Left lobe of liver (tissue), 2 donors: ENCODE results near the gene KNDC1. TPM values are rescaled to one million over a fixed set of nuclear protein-coding genes. Genes with fewer than 3 reads are reported as not detected.
"Not testable (repeated sequence)": the region's sequence is repeated elsewhere in the genome, so short reads cannot be mapped to it uniquely, and the experiment has no call there.

Experiments used
- ATAC-seq: fragments of 200-7000 bp; cut with Tn5 transposase; one replicate; pipeline ENCODE4 v1.9.1; 2020; ENCODE audit warnings: mild to moderate bottlenecking, moderate library complexity
- DNase-seq: peaks from one replicate; pipeline ENCODE4 v3.0.0-alpha.2; 2020; ENCODE audit warnings: low spot score
- total RNA-seq: library from RNA; stranded (reverse); gene quantifications from one replicate; pipeline ENCODE4 v1.2.1, GENCODE V29; 2021
- donor health status: DM: no; HTN: no; CAD: no; lungs with moderate emphysema.
- donor health status: DM: no; HTN: yes; CAD: no.

Gene KNDC1
- total RNA-seq, 1 donor from 2014 or later: 8.5 TPM

DNA sequence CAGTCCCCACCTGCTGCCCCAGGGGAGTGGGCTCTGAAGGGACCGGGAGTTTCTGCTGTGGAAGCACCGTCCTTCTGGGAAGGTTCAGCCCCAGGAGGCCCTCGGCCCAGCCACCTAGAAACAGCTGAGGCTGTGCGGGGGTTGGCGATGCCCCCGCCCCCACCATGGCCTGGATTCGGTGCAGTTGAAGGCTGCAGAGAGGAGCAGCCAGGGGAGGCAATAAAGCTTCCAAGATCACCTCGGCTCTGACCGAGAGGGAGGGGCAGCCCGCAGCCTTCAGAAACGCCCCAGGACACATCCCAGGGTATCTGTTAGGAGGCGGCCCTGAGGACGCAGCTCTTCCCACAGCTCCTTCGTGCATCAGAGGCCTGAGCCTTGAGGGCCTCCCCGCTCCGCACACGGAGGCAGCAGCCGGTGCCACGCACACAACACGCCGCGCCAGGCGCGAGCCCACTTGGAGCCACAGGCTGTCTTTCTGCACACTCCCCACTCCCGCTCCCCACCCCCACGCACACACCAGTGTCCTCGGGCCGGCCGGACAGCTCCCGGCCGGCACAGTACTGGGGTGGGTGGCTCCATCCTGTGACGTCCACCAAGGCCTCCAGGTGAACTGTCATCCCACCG is 1.6 kb downstream of the KNDC1 start:
- DNase-seq (no peak), ATAC-seq (peak; percentile 14)

DNA sequence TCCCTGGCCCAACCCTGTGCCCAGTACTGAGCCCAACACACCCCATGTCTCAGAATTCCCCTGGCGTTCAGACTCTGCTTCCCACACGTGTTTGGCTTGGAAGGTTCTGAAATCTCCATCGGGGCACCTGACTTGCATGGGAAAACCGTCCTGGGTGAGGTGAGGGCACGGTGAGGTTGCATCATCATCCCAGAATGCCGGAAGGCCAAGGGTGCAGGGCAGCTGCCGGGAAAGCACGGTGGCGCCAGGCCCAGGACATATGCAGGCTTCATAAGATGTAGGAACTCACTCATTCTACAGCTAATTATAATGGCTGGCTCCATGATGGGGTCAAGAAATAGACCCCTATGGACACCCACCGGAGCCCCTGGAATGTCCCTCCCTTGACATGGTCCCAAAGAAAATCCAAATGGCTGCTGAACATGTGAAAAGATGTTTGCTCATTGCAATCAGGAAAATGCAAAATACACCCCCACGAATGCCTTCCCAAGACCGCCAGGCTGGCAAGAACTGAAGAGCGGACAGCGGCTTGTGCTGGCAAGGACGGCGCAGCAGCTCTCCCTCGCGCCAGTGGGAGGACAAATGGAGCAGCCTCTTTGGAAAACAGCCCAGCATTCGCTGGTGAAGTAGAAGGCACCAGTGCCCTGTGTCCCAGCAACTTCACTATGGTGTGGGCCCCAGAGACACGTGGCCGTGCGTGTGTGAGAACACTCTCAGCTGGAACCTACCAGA is 2.3 kb downstream of the KNDC1 start:
- DNase-seq (peak; percentile 88), ATAC-seq (peak; percentile 74)

DNA sequence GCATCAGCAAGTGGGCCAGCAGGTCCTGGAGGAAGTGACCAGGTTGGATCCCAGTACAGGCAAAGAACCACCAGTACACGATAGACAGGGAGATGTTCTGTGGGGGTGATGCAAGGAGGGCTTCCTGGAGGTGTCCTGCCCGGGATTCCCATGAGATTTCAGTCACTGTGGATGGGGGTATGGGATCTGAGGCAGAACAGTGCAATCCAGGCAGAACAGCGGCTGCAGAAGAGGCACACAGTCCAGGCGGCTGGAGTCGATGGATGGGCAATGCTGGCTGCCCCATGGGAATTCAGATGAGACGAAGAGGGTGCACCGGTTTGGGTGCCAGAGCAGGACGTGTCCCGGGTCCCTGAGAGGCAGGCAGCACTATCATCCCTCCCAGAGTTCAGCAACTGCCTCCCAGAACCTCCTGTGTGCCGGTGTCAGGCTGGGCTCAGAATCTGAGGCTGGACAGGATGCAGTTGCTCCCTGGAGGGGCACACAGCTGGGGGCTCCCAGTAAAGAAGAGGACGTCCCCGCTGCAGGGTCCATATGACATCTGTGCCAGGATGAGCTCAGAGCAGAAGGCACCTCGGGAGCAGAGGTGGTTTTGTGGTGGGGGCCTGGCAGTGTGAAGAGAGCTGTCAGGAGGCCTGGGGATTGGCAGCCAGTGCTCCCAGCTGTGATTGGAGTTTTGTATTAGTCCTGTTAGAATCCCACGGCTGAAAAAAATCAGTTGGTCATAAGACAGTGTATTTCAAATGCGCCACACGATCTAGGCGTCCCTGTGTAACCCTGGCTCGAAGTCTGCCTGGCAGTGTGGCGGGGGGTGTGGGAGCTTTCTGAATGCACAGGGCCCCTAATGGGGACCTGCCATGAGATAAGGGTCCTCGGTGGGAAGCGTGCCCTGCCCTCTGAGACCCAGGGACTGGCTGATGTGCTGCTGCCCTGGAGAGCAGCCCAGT is 3.2 kb downstream of the KNDC1 start:
- DNase-seq (no peak), ATAC-seq (no peak)

DNA sequence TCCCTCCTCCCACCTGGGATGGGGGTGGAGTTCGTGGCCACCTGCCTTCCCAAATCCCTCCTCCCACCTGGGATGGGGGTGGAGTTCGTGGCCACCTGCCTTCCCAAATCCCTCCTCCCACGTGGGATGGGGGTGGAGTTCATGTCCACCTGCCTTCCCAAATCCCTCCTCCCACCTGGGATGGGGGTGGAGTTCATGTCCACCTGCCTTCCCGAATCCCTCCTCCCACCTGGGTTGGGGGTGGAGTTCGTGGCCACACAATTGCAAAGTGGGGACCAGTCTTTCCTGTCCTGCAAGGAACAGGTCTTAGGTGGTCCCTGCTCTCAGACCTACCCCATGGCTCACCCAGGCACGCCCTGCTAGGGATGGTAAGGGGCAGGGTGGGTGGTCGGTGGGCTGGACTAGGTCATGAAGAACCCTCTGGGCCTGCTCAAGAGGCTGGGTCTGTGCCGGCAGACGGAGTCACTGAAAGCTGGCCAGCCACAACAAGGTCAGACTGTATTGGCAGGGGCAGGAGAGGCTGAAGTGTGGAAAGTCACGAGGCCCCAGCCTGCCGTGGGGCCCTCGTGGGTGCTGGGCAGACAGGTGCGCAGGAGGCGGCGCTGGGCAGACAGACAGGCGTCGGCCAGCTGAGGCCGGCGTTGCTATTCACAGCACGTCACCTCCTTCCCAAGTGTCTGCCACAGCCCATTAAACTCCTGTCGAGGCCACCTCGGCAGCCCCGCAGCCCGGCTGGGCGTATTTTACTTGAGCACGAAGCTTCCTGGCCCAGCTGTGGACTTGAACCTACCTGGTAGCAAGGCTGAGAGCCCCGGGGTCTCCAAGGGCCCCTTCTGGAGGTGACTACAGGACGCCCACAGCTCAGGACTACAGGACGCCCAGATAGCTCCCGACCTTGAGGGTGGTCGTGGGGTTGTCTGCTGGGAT is 4.1 kb downstream of the KNDC1 start:
- ATAC-seq (peak; percentile 4), DNase-seq (no peak)

DNA sequence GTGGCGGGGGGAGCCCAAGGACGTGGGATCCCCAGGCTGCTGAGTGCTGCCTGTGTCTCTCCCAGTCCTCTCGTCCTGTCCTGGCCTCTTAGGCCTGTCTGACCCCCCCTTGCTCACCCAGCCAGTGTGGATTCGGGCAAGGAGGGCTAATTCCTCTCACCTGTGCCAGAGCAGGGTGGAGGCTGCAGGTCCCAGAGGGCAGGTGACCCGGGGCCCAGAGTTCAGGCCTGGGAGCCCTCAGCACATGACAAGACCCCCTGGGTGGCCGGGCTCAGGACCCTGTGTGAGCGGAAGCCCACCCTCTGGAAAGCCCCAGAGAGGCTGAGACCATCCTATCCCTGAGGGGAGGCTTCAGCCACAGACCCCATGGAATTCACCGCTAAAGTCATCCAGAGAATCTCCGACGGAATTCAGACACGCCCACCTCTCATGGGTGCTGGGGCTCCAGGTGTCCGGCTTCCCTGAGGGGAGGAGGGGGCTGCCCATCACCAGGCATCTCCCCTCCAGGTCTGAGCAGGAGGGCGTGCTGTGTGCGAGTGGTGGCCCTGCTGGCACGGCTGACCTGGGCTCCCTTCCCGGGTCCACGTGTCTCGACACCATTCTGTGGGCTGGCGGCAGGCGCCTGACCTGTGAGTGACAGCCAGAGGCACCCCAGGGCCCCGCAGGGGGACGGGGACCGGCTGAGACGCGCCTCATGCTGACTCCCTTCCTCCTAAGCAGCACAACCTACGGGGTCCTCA is 5.0 kb downstream of the KNDC1 start:
- ATAC-seq: no peak
- no peak for DNase-seq

DNA sequence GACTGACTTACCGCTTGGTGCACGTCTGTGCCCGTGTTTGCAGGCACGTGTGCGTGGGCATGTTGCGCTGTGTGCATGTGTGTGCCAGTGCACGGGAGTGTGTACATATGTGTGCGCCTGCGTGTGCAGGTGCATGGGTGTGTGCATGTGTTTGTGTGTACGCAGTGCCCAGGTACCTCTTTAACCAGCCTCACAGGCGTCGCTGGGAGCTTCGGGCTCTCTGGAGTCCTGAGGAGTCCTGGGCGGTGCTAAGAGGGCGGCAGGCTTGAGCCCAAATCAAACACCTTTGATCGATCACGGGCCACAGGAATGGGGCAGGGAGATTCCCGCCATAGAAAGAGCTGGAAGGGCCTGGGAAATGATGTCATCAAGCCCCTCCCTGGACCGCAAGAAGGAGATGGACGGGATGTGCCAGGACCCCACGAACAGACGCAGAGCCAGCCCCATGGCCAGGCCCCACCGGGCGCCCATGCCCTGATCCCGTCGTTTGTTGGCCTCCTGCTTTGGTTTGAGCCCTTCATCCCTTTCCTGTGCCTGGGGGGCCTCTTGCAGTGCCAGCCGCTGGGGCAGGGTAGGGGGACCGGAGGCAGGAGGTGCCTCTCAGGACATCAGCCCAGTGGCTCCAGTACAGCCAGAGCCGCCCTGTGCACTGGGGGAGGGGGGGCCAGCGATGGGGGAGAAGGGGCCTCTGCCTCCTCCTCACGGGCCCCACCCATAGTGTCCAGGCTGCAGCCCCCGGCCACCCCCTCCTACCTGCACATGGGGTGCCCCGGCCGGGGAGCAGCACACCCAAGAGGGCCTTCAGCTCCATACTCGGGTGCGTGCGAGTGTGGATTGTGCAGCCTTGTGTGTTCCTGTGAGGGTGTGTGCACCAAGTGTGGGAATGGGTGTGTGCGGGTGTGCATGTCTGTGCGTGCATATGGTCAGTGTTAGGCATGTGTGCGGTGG is 5.8 kb downstream of the KNDC1 start:
- ATAC-seq: peak; percentile 17

DNA sequence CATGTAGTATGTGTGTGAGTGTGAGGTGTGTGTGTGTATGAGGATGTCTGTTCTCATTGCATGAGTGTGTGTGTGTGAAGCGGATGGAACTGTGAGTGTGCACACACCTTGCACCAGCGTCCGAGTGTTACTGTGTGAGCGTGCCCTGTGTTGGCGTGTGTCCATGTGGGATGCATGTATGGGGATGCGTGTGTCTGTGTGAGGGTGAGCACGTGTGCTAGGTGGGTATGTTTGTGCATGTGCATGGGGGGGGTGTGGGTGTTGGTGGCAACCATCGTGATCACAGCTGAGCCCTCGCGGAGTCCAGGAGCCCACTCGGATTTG is 6.4 kb downstream of the KNDC1 start:
- DNase-seq (no peak), ATAC-seq (no peak)

More for the DNA sequence above, 5.8 kb downstream of the KNDC1 start:
- DNase-seq: no peak

DNA sequence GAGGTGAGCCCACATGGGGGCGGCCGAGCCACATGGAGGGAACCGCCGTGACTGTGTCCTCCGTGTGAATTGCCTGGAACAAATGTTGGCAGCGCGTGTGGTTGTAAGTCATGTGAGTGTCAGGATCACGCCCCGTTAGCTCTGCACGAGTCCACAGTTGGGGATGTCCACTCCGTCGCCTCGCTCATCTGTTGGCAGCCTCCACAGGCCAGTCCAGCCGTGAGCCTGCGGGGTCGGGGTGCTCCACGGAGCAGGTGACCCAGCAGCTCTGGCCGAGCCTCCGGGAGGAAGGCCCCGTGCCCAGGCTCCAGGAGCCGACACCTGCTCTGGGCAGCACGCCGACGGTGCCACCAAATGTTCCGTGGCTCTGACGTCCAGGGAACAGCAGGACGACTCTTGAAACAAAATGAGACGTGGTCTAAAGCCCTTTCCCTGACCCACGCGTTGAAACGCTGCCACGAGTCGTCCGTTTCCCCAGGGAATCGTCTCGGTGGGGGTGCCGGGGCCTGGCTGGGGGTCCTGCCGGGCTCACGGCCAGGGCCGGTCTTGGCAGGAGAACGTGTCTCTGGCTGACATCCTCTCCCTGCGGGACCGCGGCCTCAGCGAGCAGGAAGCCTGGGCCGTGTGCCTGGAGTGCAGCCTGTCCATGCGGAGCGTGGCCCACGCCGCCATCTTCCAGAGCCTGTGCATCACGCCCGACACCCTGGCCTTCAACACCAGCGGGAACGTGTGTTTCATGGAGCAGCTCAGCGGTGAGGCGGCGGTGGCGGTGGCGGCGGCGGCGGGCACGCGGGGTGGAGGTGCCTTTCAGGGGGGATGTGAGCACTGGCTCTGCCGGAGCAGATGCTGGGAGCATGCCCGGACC is 7.0 kb downstream of the KNDC1 start:
- ATAC-seq (no peak), DNase-seq (peak; percentile 40)

DNA sequence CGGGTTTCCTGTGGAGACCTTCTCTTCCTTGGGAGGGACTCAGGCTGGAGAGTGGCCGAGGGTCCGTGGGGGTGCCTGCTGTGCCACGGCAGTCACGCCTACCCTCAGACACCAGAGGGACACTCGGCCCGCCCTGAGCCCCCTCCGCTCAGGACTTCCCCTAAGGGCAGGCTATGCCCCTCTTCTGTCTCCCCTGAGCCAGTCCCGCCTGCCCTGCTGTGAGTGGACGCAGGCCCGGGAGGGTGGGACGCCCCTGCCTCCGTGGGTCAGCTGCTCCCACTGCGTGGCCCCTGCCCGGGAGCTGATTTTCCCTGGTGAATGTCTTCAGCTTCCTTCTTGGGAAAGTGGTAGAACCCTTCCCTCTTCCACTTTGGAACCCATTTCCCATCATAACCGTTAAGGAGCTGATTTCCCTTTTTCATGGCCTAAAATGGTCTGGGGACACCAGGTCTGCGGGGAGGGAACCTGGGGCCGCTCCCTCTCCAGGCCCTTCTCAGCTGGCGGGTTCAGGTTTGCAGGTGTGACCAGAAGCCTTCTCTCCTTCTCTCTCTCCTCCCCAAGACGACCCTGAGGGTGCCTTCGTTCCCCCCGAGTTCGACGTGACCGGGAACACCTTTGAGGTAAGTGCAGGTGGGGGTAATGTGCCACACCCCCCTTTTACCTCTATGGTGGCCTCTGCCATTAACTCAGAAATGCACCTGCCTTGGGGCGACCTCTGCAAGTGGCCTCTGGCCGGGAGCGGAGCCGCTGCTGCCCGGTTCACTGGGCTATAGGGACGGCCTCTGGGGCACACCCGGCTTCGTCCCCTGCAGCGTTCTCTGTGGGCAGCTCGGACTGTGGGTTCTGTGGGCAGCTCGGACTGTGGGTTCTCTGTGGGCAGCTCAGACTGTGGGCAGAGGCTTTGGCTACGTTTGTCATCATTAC is 7.9 kb downstream of the KNDC1 start:
- ATAC-seq: no peak
- no peak for DNase-seq

DNA sequence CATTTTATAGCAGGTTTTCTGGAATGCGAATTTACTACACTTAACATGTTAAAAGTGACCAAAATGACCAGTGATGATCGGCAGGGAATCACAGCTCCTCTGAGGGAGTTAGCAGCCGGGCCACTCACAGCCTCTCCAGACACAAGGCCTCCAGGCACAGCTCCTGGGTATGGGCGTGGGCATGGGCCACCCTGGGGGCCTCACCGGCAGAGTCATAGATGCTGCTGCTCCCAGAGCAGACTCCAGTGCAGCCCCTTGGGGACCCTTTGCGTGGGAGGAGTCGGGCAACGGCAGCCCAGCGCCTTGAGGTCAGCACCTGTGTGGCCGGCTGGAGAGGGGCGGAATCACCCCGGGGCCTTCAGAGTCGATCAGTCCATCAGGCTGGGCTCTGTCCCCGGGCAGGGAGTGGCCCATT is 8.6 kb downstream of the KNDC1 start:
- ATAC-seq (no peak), DNase-seq (no peak)

DNA sequence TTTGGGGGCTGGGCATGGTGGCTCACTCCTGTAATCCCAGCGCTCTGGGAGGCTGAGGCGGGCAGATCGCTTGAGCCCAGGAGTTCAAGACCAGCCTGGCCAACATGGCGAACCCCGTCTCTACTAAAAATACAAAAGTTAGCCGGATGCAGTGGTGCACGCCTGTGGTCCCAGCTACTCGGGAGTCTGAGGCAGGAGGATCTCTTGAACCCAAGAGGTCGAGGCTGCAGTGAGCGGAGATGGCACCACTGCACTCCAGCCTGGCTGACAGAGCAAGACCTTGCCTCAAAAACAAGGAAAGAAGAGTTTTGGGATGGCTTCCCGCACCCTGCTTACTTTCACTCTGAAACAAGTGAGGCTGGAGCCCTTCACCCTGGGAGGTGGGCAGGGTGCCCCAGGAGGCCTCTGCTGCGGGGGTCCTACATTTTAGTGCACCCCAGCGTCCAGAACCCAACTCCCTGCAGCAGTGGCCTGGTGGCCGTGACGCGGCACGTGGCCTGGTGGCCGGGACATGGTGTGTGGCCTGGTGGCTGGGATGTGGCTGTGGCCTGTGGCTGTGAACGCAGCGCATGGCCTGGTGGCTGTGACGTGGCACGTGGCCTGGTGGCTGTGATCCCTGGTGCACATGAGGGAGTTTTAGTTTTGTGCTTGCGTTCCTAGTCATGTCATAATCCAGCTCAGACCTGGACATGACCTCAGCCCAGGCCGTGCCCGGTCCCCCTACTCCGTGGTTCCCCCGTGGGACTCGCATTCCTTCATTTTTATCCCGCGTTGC is 9.3 kb downstream of the KNDC1 start:
- DNase-seq (no peak), ATAC-seq (no peak)

DNA sequence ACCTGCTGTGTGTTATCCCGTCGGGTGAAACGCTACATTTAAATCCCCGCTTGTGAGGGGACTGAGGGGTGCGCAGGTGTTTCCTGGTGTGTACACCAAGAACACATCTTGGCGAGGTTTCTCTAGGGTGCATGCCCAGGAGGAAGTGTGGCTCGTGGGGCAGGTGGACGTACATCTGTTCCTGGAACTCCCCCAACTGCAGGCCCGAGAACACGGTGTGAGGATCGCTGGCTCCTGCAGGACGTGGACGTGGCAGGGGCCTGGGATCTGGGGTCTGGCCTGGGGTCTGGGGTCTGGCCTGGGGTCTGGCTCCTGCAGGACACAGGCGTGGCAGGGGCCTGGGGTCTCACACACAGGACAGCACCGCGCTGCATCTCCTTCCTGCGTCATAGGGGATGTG is 10.1 kb downstream of the KNDC1 start:
- DNase-seq (no peak), ATAC-seq (no peak)

DNA sequence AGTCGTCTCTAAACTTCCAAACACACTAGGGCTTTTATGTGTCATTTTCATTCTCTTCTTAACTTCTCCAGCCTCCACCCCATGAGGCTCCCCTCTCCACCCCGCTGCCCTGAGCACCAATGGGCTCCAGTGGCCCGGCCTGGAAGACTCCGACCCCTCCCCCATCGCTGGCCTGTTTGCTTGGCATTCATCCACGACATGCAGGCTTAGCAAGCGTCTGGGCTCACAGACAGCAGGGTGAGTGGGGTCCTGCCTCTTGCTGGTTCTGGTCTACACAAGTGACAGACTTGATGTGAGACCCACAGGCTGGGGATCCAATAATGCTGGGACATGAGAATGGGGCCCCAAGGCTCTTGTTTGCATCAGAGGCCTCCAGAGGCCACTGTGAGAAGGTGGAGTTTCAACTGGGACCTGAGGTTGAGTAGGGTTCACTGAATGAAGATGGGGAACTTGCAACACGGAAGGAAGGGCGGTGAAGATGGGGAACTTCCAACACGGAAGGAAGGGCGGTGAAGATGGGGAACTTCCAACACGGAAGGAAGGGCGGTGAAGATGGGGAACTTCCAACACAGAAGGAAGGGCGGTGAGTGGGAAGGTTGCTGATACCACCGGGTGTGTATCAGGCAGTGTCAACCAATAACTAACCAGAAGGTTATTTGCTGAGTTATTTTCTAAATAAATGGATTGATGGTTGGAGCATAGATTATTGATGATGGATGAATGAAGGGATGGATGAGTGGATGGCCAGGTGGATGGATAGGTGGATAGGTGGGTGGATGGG is 14.0 kb downstream of the KNDC1 start:
- ATAC-seq (no peak), DNase-seq (no peak)

DNA sequence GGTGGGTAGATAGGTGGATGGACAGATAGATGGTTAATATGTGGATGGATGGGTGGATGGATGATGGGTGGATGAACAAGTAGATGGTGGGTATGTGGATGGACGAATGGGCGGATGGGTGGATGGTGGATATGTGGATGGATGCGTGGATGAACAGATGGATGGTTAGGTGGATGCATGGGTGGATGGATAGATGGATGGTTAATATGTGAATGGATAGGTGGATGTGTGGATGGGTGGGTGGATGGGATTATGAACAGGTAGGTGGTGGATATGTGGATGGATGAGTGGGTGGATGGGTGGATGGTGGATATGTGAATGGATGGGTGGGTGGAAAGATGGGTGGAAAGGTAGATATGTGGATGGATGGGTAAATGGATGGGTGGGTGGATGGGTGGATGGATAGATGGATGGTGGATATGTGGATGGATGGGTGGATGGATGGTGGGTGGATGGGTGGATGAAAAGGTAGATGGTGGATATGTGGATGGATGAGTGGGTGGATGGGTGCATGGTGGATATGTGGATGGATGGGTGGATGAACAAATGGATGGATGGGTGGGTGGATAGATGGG is 14.8 kb downstream of the KNDC1 start:
- DNase-seq (no peak), ATAC-seq (no peak)

DNA sequence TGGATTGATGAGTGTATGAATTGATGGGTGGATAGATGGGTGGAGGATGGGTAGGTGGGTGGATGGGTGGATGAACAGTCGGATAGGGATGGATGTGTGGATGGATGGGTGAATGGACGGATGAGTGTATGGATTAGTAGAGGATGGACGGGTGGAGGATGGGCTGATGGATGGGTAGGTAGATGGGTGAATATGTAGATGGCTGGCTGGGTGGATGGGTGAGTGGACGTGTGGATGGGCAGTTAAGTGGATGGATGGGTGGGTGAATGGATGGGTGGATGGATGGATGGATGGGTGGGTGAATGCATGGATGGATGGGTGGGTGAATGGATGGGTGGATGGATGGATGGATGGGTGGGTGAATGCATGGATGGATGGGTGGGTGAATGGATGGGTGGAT is 15.6 kb downstream of the KNDC1 start:
- not testable (repeated sequence) for DNase-seq

More for the DNA sequence above, 15.6 kb downstream of the KNDC1 start:
- ATAC-seq: not testable (repeated sequence)
